ENCODE data around the gene XPOT.

- TF ChIP-seq, protein P1, sequence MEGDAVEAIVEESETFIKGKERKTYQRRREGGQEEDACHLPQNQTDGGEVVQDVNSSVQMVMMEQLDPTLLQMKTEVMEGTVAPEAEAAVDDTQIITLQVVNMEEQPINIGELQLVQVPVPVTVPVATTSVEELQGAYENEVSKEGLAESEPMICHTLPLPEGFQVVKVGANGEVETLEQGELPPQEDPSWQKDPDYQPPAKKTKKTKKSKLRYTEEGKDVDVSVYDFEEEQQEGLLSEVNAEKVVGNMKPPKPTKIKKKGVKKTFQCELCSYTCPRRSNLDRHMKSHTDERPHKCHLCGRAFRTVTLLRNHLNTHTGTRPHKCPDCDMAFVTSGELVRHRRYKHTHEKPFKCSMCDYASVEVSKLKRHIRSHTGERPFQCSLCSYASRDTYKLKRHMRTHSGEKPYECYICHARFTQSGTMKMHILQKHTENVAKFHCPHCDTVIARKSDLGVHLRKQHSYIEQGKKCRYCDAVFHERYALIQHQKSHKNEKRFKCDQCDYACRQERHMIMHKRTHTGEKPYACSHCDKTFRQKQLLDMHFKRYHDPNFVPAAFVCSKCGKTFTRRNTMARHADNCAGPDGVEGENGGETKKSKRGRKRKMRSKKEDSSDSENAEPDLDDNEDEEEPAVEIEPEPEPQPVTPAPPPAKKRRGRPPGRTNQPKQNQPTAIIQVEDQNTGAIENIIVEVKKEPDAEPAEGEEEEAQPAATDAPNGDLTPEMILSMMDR (IDR thresholded peaks at IDR 0.05) = no peak
- no peak for TF ChIP-seq POLR2A (IDR thresholded peaks at IDR 0.05)
Measured at GRCh38 chr12:64466178-64466577, 62.0 kb downstream of the XPOT start.

Measured in testis (tissue), 2 donors.